H9 (cell line): ENCODE data around the gene NAA30. TPM values are rescaled to one million over a fixed set of nuclear protein-coding genes. Genes with fewer than 3 reads are reported as not detected.

ENCODE experiments used
- DNase-seq: peaks from one replicate; pipeline ENCODE4 v3.0.0-alpha.2; 2017
- H2AFZ ChIP-seq: one replicate; pipeline ENCODE4 v1.6.1; 2013; ENCODE audit warnings: mild to moderate bottlenecking, low read length, control low read depth, moderate library complexity
- H2AK5ac ChIP-seq: 2 replicates; pipeline ENCODE4 v1.6.1; 2013; ENCODE audit warnings: low read length, control low read depth, mixed read lengths; ENCODE audit not compliant: insufficient read length
- H2BK120ac ChIP-seq: one replicate; pipeline ENCODE4 v1.6.1; 2013; ENCODE audit warnings: low read depth, mild to moderate bottlenecking, low read length, control low read depth, inconsistent platforms; ENCODE audit not compliant: poor library complexity, severe bottlenecking
- H2BK12ac ChIP-seq: 2 replicates; pipeline ENCODE4 v1.6.1; 2013; ENCODE audit warnings: low read length, control low read depth, mixed read lengths, low read depth; ENCODE audit not compliant: insufficient read length
- H2BK15ac ChIP-seq: 2 replicates; pipeline ENCODE4 v1.6.1; 2013; ENCODE audit warnings: low read depth, low read length, control low read depth
- H2BK20ac ChIP-seq: one replicate; pipeline ENCODE4 v1.6.1; 2013; ENCODE audit warnings: low read depth, mild to moderate bottlenecking, low read length, control low read depth, inconsistent platforms; ENCODE audit not compliant: poor library complexity, severe bottlenecking
- H2BK5ac ChIP-seq: 2 replicates; pipeline ENCODE4 v1.6.1; 2013; ENCODE audit warnings: low read length, control low read depth, mixed read lengths; ENCODE audit not compliant: insufficient read length
- H3K14ac ChIP-seq: 2 replicates; pipeline ENCODE4 v1.6.1; 2013; ENCODE audit warnings: low read length, control low read depth; ENCODE audit not compliant: insufficient read depth
- H3K18ac ChIP-seq: 2 replicates; pipeline ENCODE4 v1.6.1; 2013; ENCODE audit warnings: low read depth, mild to moderate bottlenecking, mixed read lengths, low read length, control low read depth; ENCODE audit not compliant: insufficient read length
- H3K23ac ChIP-seq: 2 replicates; pipeline ENCODE4 v1.6.1; 2013; ENCODE audit warnings: low read length, control low read depth, mixed read lengths, low read depth; ENCODE audit not compliant: insufficient read length
- H3K23me2 ChIP-seq: 2 replicates; pipeline ENCODE4 v1.6.1; 2013; ENCODE audit warnings: low read depth, mild to moderate bottlenecking, mixed read lengths, low read length, control low read depth; ENCODE audit not compliant: insufficient read length, poor library complexity, severe bottlenecking
- H3K27ac ChIP-seq: 2 replicates; pipeline ENCODE4 v1.5.1; 2013; ENCODE audit warnings: low read length, control low read depth, mixed read lengths, low read depth; ENCODE audit not compliant: insufficient read length
- H3K27me3 ChIP-seq: 2 replicates; pipeline ENCODE4 v1.6.1; 2013; ENCODE audit warnings: low read length, control low read depth, inconsistent platforms; ENCODE audit not compliant: insufficient read depth
- H3K4ac ChIP-seq: 2 replicates; pipeline ENCODE4 v1.6.1; 2013; ENCODE audit warnings: low read depth, mild to moderate bottlenecking, control low read depth, inconsistent platforms, low read length, moderate library complexity
- H3K4me1 ChIP-seq: 2 replicates; pipeline ENCODE4 v1.6.1; 2013; ENCODE audit warnings: low read length, control low read depth, inconsistent platforms; ENCODE audit not compliant: insufficient read depth
- H3K4me2 ChIP-seq: 2 replicates; pipeline ENCODE4 v1.6.1; 2013; ENCODE audit warnings: low read length, control low read depth, mixed read lengths; ENCODE audit not compliant: insufficient read length, insufficient read depth
- H3K56ac ChIP-seq: 2 replicates; pipeline ENCODE4 v1.6.1; 2013; ENCODE audit warnings: low read depth, mild to moderate bottlenecking, mixed read lengths, low read length, control low read depth; ENCODE audit not compliant: insufficient read length
- H3K79me1 ChIP-seq: 2 replicates; pipeline ENCODE4 v1.6.1; 2013; ENCODE audit warnings: low read depth, mild to moderate bottlenecking, moderate library complexity, low read length, control low read depth, inconsistent platforms; ENCODE audit not compliant: insufficient read depth, poor library complexity, severe bottlenecking
- H3K79me2 ChIP-seq: 2 replicates; pipeline ENCODE4 v1.6.1; 2013; ENCODE audit warnings: low read length, control low read depth, inconsistent platforms; ENCODE audit not compliant: insufficient read depth
- H3K9ac ChIP-seq: 2 replicates; pipeline ENCODE4 v1.6.1; 2013; ENCODE audit warnings: low read length, control low read depth, mixed read lengths; ENCODE audit not compliant: insufficient read length; ENCODE audit errors: extremely low read depth
- H3K9me3 ChIP-seq: one replicate; pipeline ENCODE4 v1.6.1; 2013; ENCODE audit warnings: low read depth, low read length, inconsistent platforms; ENCODE audit not compliant: control insufficient read depth
- H3T11ph ChIP-seq: one replicate; pipeline ENCODE4 v1.6.1; 2013; ENCODE audit warnings: mild to moderate bottlenecking, low read length, control low read depth, inconsistent platforms
- H4K20me1 ChIP-seq: one replicate; pipeline ENCODE4 v1.6.1; 2013; ENCODE audit not compliant: control insufficient read depth, insufficient read length, insufficient read depth
- H4K5ac ChIP-seq: 2 replicates; pipeline ENCODE4 v1.6.1; 2013; ENCODE audit warnings: low read depth, mild to moderate bottlenecking, mixed read lengths, low read length, control low read depth; ENCODE audit not compliant: insufficient read length
- H4K8ac ChIP-seq: replicated peaks from 2 replicates; pipeline ENCODE4 v1.6.1; 2013; ENCODE audit warnings: low read length, control low read depth, mixed read lengths, low read depth; ENCODE audit not compliant: insufficient read length
- H4K91ac ChIP-seq: 2 replicates; pipeline ENCODE4 v1.6.1; 2013; ENCODE audit warnings: low read depth, mild to moderate bottlenecking, moderate library complexity, mixed read lengths, low read length, control low read depth; ENCODE audit not compliant: insufficient read length
- H3K27ac Mint-ChIP-seq, 3 experiments: 2 replicates in 2 of 3; 3 replicates in 1 of 3; pipeline ENCODE4 v1.8.0; 2020 to 2021; ENCODE audit warnings: mixed read lengths in 3 of 3, mild to moderate bottlenecking in 1 of 3, moderate library complexity in 1 of 3
- H3K27me3 Mint-ChIP-seq: 2 replicates; pipeline ENCODE4 v1.8.0; 2021; ENCODE audit warnings: low read depth, mild to moderate bottlenecking, moderate library complexity, mixed read lengths
- H3K36me3 Mint-ChIP-seq, 3 experiments: 2 replicates in 2 of 3; 3 replicates in 1 of 3; pipeline ENCODE4 v1.8.0; 2020 to 2021; ENCODE audit warnings: low read depth in 3 of 3, mixed read lengths in 3 of 3; ENCODE audit not compliant: insufficient read depth in 1 of 3
- H3K4me1 Mint-ChIP-seq, 2 experiments: 2 replicates each; pipeline ENCODE4 v1.8.0; 2020; ENCODE audit warnings: mixed read lengths in 2 of 2
- H3K4me3 Mint-ChIP-seq, 2 experiments: 2 replicates in 1 of 2; 3 replicates in 1 of 2; pipeline ENCODE4 v1.8.0; 2020 to 2021; ENCODE audit warnings: mild to moderate bottlenecking in 2 of 2, mixed read lengths in 2 of 2, moderate library complexity in 1 of 2
- H3K9me3 Mint-ChIP-seq, 2 experiments: 2 replicates in 1 of 2; 3 replicates in 1 of 2; pipeline ENCODE4 v1.8.0; 2020; ENCODE audit warnings: mild to moderate bottlenecking in 2 of 2, mixed read lengths in 2 of 2, moderate library complexity in 1 of 2
- CTCF ChIP-seq: fragments of 200-600 bp; sonication (generic); conservative IDR thresholded peaks from 3 replicates; pipeline ENCODE4 v1.8.0; 2021; ENCODE audit warnings: antibody characterized with exemption, mild to moderate bottlenecking
- total RNA-seq: library from RNA; stranded (reverse); gene quantifications from 2 replicates; pipeline ENCODE4 v1.2.1, GENCODE V29; 2021

NAA30 gene
- total RNA-seq, 1 experiment from 2014 or later = 20.9 TPM

GRCh38 chr14:57383125-57383745, 7.2 kb upstream of the NAA30 start:
- Mint-ChIP-seq H3K4me1 (peaks cover 12 to 15% of the 10 kb centered on the region in 2 experiments), H3K9me3 (no peaks in the 10 kb centered on the region), H3K36me3 (no peaks in the 10 kb centered on the region), H3K4me3 (no peak overlapping the region), H3K27ac (no peak overlapping the region), H3K27me3 (peaks cover 58% of the 10 kb centered on the region)
- Histone ChIP-seq H3K27ac (no peak overlapping the region), H3T11ph (no peak overlapping the region), H3K4ac (no peak overlapping the region), H2BK12ac (no peak overlapping the region), H3K79me1 (no peaks in the 10 kb centered on the region), H4K5ac (no peak overlapping the region), H2AFZ (no peak overlapping the region), H4K20me1 (no peaks in the 10 kb centered on the region), H3K27me3 (no peaks in the 10 kb centered on the region; the same call in 1 of the 2 replicates), H2AK5ac (no peak overlapping the region), H3K23me2 (no peaks in the 10 kb centered on the region), H3K79me2 (no peaks in the 10 kb centered on the region), H2BK120ac (no peak overlapping the region), H3K18ac (no peak overlapping the region), H3K14ac (no peak overlapping the region), H2BK5ac (no peak overlapping the region), H3K9me3 (no peaks in the 10 kb centered on the region), H3K9ac (no peak overlapping the region), H3K56ac (no peak overlapping the region), H2BK20ac (no peak overlapping the region), H2BK15ac (no peak overlapping the region), H4K8ac (no peak overlapping the region), H3K4me2 (no peak overlapping the region), H3K23ac (no peak overlapping the region), H4K91ac (no peak overlapping the region), H3K4me1 (no peaks in the 10 kb centered on the region; the same call in none of the 2 replicates)
- no peak for TF ChIP-seq CTCF
- DNase-seq = no peak
